Measurements from ENCODE around the gene GRB10. TPM values are rescaled to one million over a fixed set of nuclear protein-coding genes. Genes with fewer than 3 reads are reported as not detected.

The GRB10 gene
- total RNA-seq, 2 donors from 2014 or later = 45.4 to 52.6 TPM

DNA sequence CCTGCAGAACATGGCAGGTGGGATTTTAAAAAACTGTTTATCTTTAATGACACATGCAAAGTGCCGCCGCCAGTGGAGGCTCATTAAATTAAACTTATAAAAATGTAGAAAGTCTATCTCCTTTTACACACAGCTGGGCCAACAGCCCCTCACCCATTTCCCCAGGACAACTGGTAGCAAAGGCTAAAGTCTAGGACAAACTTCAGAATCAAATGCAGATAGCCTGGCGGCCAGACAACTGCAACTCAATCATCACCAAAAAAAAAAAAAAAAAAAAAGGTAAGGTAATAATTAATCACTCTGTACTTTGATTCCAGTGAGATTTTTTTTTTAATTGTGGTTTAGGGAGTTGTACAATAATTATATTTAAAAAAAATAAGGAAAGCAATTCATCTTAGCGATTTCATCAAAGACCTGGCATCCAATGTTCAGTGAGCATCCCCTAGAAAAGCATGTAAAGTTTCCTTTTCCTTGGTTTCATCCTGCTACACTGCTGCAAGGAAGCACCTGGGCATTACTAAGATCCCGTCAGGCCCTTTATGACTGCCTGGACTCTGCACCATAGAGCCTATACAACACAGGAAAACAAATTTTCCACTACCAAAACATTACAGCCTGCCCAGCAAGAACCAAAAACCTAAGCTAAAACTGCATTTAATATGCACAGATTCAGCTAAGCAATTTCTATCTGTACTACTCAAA is 98.5 kb downstream of the GRB10 start:
- intact Hi-C loops (cut with DNase I) = no loop called here
- DNase-seq (ENCODE audit: low spot score) = no peak

DNA sequence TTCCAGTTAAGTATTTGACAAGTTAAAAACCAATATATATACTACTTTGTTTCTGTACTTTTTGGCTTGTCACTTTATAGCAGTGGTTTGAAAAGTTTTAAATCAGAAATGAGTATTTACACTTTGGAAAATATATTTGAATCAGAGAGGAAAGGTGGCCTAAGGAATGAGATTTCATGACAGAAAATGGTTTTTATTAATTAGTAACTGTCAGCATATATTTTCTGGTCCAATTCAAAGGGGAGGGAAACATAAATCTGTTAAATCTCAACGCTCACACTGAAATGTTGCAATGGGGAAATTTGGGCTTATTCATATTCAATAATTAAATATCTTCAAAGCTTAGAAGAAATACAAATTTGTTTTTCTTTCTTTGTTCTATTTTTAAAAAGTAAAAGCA is 100.1 kb downstream of the GRB10 start:
- DNase-seq (ENCODE audit: low spot score) = no peak
- intact Hi-C loops (cut with DNase I) = no loop called here

DNA sequence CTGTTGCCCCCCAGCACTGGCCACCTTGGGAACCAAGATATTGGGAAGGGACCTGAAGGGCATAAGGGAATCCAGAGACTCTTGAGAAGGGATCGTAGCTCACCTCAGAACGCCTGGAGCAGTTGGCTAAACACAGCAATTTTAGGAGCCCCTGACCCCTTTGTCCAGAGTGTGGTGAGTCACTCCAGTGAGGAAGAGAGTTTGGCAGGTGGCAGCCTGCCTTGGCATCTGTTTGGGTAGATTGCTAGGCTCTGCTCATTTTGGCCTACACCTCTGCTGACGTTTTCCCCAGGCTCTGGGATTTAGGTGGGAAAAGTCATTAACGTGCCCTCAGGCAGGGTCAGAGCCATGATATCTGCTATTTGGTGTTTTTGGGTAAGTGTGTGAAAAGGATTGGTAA is 100.6 kb downstream of the GRB10 start:
- intact Hi-C loops (cut with DNase I) = no loop called here
- no peak for DNase-seq (ENCODE audit: low spot score)

DNA sequence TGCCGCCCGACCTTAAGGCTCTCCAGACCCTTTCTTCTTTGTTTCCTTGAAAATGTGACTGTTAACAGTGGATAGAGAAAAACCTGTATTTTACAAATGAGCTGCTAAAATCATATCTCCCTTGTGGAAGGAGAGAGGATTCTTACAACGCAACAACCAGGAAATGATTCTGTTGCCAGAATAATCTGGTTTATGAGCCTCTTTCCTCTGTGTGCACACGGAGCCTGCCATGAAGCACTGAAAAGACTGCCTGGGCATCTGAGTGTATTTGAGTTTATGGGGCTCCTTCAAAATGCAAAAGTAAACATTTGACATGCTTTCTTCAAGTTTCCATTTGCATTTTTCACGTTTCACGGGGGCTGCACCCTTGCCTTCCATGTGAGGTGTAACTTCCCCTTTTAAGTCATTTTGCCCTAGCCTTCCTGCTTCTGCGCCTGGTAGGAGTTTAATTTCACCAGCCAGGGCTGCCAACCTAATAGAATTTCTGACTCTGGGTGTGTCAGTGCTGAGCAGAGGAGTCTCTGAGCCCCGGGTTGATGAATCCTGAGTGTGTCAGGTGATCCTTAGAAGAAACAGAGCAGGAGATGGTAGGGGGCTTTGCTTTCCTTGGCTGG is 101.2 kb downstream of the GRB10 start:
- intact Hi-C loops (cut with DNase I) = no loop called here
- DNase-seq (ENCODE audit: low spot score) = no peak

DNA sequence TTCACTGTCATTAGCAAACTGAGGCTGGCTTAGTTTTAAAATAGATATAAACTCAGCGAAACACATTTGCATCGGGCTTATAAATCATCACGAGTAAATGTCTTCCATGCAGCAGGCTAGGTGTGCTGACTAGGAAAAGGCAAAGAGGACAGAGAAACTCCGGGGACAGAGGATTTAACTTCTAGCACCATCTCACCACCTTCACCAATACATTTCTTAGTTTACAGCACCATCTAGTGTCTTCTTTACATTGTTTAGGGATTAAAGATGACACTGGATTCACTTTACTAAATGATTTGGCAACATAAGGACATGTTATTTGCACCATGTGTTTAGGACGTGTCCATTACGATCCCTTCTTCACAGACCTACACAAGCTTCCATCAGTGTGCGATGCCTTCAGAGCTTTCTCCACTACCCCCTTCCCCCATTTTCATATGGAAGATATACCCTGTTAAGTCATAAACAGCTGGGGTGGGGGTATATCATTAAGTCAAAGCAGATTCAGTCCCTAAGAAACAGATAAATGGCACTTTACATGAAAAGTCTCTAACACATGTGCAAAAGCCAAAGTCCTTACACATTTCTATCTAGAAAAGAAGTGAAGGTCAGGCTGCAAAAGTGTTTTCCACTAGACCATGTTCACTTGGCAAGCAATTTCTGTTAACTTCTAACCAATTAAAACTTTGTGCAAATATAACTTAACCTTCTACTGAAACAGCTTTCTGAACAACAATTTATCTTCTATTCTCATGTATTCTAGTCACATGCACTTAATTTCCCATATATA is 103.3 kb downstream of the GRB10 start:
- intact Hi-C loops (cut with DNase I) = loop anchor here (5.0 to 10.0 kb wide), 2 partner anchors 205 to 212 kb away; no protein-coding TSS in a partner anchor
- no peak for DNase-seq (ENCODE audit: low spot score)

DNA sequence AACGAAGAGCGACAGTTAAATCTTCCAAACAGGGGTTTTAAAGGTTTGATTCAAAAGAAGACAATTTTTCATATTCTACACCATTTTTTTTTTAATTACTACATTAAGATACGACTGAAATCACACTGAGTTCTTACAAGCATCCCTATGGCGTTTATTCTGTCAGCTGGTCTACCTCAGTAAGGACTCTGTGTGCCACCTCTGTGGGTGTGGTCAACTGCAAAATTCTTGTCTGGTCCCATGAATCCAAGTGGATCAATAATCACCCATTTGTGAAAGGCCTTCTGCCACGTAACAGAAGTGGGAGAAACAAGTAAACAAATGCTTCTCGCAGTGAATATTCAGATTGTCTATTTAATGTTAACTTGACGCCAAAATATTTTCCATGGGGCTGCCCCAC is 104.1 kb downstream of the GRB10 start:
- intact Hi-C loops (cut with DNase I) = loop anchor here (5.0 to 10.0 kb wide), 2 partner anchors 204 to 211 kb away; no protein-coding TSS in a partner anchor
- DNase-seq (ENCODE audit: low spot score) = no peak

DNA sequence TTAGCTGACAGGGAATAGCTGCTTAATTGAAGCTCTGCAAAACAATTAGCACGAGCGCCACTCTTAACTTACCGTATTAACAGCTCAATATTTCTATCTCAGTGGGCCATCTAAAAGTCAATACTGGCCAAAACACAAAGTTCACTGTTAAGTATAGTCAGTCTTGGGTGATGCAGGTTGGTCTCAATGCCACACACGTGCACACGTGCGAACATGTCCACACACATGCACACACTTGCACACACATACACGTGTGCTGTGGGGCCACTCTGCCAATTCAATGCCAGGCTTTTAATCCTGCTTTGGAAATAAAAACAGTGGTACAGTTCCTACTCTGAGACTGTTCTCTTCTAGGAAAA is 105.1 kb downstream of the GRB10 start:
- no peak for DNase-seq (ENCODE audit: low spot score)
- intact Hi-C loops (cut with DNase I) = loop anchor here (5.0 to 10.0 kb wide), 2 partner anchors 203 to 210 kb away; no protein-coding TSS in a partner anchor

DNA sequence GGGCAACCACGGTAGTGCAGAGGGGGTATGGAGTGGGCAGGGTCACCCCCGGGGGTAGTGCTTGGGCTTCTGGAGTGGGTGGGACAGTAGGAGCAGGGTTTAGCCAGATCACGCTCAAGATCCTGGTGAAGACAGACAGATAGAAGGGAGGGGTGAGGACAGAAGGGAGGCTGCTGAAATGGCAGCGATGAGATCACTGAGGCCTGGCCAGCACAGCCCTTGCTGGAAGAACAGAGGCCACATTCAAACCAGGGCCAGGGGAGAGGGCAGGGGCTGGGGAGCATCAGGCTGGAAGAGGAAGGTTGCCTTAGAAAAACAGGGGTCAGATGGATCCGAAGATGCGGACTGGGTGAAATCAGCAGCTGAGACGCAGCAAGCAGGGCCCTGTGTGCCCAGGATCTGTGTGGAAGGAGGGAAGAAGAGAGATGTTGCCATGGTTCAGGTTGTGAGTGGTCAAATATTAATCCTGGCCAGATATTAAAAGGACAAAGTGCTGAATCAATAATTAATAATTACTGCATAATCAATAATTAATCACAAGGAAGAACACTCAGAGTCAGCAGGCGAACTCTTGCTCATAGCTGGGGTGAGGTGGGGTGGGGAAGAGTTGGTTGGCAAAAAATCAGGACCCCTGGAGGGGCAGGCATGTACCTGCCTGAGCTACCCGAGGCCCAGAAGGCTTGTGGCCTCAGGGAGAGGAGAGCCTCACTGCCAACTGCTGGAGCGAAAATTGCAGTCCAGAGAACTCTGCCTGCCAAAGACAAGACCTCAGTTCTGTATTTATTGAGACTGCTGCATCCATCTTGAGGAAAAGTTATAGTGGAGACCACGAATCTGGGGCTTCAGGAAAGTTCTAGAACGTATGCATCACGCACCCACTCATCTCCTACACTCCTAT is 105.7 kb downstream of the GRB10 start:
- intact Hi-C loops (cut with DNase I) = loop anchor here (5.0 to 10.0 kb wide), 2 partner anchors 202 to 210 kb away; no protein-coding TSS in a partner anchor
- DNase-seq (ENCODE audit: low spot score) = peak; percentile 71

DNA sequence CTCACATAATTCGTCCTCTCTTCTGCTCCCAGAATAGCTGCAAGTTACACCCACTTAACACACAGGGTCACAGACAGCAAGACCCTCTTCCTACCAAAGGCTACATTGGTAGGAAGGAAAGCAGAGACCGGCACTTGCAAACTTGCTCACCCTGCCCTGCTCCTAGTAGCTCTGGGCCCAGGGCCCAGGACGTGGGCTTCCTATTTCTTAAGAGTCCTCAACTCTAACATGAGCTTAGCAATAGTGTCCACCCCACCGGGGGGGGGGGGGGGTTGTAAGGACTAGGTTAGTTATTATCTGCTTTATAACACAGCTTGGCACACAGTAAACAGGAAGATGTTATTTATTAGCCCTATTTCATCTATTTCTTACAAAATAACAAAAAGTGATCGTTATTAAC is 106.6 kb downstream of the GRB10 start:
- intact Hi-C loops (cut with DNase I) = loop anchor here (5.0 to 10.0 kb wide), 2 partner anchors 201 to 209 kb away; no protein-coding TSS in a partner anchor
- DNase-seq (ENCODE audit: low spot score) = no peak

DNA sequence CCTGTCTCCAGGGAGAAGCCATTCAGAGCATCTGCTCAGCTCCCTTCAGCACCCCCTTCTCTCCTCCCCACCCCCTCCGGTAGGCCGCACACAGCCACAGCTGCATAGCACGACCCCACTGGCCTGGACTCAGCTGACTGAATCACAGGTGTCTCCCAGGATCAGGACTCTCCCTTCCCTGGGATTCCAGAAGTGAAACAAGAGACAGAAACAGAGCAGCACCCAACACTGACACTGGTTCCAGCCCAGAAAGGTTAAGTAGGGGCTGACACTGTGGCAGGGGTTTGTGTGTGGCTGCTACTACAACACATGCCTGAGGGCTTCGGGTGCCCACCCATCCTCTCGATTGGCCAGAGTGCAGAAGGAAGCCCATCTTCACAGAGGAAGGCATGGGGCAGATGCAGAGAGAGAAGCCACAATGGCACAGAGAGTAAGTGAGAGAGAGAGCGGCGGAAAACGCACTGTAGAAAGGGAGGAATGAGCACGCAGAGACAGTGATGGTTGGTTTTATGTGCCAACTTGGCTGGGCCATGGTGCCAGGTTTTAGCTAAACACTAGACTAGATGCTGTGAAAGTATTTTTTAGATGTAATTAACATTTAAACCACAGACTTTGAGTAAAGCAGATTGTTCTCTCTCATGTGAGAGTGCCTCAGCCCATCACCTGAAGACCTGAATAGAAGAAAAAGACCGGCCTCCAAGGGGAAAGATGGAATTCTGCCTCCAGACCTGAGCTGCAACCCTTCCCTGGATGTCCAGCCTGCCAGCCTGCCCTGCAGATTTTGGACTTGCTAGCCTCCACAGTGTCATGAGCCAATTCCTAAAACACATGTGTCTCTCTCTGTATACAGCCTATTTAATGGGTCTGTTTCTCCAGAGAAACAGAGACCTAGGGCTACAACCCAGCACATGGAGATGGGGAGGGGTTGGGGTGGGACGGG is 107.5 kb downstream of the GRB10 start:
- no peak for DNase-seq (ENCODE audit: low spot score)
- intact Hi-C loops (cut with DNase I) = loop anchor here (5.0 to 10.0 kb wide), 2 partner anchors 200 to 208 kb away; no protein-coding TSS in a partner anchor

DNA sequence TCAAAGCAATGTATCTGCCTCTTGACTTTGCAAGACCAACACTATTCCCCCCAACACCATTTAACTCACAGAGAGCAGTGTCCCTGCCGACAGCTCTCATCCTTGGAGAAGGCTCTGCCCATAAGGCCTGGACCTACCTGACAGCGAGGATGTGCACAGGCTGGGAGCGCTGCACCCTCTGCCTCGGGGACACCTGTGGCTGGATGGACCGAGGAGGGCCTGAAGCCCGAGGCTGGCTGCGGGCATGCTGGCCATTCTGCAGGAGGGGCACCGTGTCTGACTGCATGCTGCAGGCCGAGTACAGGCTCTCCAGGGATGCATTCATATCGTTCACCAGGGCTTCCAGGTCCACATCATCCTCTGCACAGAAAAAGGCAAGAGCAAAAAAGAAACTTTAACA is 108.4 kb downstream of the GRB10 start:
- intact Hi-C loops (cut with DNase I) = loop anchor here in 1 of 2 donors (10.0 kb wide), 1 partner anchor 199 kb away; no protein-coding TSS in a partner anchor
- DNase-seq (ENCODE audit: low spot score) = no peak

DNA sequence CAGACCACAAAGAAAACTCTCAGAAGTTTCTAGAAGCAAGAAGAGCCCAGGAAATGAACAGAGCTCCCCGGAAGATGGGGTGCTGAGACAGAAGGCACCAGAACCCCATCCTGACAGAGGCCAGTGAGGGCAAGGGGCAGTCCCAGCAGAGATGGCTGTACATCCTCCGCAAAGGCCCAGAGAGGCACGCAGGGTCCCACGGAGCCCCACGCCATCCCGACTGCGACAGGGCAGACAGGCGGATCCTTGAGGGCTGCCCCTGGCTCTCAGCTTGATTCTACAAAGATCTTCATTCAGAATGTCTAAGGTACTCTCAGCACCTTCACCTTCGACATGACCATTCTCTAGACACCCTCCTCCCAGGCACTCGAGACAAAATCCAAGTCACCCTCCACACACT is 109.6 kb downstream of the GRB10 start:
- no peak for DNase-seq (ENCODE audit: low spot score)
- intact Hi-C loops (cut with DNase I) = loop anchor here in 1 of 2 donors (10.0 kb wide), 1 partner anchor 198 kb away; no protein-coding TSS in a partner anchor

DNA sequence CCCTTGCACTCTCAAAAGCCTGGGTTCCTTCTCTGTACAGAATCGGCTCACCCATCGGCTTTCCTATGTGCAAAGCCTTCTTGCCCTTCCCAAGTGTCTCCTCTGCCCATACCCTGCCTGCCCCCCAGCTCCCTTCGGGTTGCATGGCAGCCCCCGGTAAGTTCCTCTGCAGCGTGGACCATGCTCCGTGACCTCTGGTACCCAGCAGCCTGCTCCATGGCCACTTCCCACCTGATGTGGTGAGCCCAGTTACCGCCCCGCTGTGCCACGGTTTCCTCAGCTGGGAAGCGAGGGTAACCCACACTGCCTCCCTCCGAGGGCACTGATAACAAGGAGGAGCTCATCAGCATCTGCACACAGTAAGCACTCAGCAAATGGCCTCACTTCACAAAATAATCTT is 110.7 kb downstream of the GRB10 start:
- intact Hi-C loops (cut with DNase I) = loop anchor here in 1 of 2 donors (10.0 kb wide), 1 partner anchor 197 kb away; no protein-coding TSS in a partner anchor
- peak; percentile 54 for DNase-seq (ENCODE audit: low spot score)

DNA sequence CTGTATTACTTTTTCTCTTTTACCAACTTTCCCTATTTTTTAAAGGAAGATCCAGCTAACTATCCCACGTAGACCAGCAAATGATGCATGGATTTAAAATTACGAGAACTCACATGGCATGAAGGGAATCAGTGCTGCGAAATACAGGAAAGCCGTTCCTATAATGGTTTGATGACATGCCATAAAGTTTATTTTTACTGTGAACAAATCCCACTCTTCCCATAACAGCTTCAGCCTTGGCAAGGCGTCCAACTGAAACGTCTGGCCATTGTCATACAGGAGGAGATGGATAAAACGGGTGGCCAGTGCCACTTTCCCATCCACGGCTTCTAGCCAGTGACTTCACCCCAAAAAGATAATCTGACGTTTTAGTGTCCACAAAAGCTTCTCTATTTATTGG is 111.3 kb downstream of the GRB10 start:
- DNase-seq (ENCODE audit: low spot score) = peak; percentile 47
- intact Hi-C loops (cut with DNase I) = loop anchor here in 1 of 2 donors (10.0 kb wide), 1 partner anchor 197 kb away; no protein-coding TSS in a partner anchor

DNA sequence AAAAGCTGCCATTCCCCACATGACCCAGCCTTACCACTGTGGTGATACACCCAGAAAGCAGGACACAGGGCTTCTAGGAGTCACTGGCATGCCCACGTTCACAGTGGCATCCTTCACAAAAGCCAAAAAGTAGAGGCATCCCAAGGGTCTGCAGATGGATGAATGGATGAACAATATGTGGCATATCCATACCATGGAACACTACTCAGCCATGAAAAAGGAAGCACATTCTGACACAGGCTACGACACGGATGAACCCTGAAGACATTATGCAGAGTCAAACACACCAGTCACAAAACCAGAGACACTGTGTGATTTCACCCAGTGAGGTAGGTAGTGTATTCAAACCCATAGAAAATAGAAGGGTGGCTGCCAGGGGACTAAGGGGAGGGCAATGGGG is 112.8 kb downstream of the GRB10 start:
- intact Hi-C loops (cut with DNase I) = loop anchor here in 1 of 2 donors (10.0 kb wide), 1 partner anchor 195 kb away; no protein-coding TSS in a partner anchor
- DNase-seq (ENCODE audit: low spot score) = no peak

DNA sequence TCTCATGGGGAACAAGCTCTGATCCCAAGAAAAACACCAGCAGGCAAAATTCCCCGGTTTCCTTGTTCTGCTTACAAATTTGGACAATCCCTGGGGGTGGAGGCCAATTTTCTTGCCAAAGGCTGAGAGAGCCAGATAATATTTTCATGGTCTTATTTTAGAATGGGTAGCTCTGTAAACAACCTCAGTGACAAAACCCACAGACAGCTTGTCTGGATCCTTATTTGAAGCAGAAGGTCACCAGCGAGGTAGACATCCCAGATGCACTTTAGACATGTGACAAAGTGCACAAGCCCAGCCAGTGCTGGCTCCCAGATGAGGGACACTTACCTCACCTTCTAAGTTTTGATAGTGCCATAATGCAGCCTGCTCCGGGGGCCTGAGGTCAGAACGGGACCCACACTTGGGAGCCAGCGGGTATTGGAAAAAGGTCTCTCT is 114.9 kb downstream of the GRB10 start:
- peak; percentile 68 for DNase-seq (ENCODE audit: low spot score)
- intact Hi-C loops (cut with DNase I) = no loop called here

DNA sequence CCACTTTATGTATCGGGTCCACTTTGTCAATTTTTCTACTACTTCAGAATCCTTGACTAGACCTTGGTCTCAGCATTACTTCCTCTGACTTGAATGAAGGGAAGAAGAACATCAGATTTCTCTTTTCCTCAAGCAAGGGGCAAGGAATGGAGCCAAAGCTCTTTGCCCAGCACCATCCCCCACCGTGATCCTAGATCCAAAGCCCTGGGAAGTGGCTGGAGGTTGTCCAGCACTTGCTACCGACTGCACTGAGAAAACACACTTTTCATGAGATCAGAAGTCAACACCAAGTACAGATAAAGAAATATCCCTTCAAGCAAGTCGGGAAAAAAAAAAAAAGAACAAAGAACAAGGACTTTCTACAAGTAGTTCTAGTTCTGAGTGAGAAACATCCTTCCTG is 115.4 kb downstream of the GRB10 start:
- peak; percentile 53 for DNase-seq (ENCODE audit: low spot score)
- intact Hi-C loops (cut with DNase I) = no loop called here

DNA sequence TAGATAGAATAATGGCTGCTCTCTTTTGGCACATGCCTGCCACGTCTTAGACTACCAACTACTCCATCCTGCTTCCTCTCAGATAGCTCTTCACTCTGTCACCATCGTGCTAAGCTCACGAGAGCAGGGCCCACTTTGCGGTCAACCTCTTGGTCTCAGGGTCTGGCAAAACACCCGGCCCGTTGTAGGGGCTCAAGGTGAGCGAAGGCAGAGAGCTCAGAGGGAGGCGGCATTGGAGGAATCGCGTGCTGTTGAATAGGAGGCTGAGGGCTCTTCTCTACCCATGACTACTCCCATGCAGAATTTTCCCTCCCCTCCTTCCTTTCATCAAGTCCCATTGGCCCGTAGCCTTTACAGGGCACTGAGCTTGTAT is 116.6 kb downstream of the GRB10 start:
- intact Hi-C loops (cut with DNase I) = no loop called here

More for the DNA sequence above, 116.6 kb downstream of the GRB10 start:
- DNase-seq (ENCODE audit: low spot score) = peak; percentile 41
